HK-2 (cell line): Measurements from ENCODE around the gene ERLEC1.
"Not testable (repeated sequence)": the region's sequence is repeated elsewhere in the genome, so short reads cannot be mapped to it uniquely, and the experiment has no call there.

Experiments
- DNase-seq: peaks from one replicate; pipeline ENCODE4 v3.0.0-alpha.2; 2018; ENCODE audit not compliant: unreplicated experiment

The ERLEC1 gene

DNA sequence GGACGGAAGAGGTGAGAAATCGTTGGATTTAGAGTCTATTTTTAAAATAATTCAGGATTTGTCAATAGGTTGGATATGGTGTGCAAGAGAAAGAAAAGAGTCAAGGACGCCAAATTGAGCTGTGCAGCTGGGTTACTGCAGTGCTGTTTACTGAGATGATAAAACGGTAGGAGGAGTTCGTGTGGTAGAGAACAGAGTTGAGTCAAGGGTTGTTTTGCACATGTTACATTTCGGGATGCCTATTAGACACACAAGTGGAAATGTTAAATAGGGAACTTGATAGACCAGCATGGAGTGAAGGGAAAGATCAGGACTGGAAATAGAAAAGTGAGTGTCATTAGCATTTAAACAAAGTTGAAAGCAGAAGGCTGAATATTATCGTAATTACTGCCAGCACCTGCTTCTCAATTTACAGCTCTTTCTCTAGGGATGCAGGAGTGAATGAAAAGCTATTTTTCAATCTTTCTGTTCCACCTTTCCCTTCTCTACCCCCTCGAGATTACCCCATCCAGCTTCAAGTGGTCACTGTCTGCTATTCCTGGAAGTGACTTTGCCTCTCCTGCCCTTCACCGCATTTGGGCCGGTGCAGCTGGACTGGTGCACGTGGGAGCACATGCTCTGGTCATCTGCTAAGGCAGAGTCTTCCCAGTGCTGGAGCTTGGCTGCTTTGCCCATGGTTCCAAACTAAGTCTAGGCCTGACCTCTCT, 42.6 kb downstream of the ERLEC1 start:
- no peak for DNase-seq

DNA sequence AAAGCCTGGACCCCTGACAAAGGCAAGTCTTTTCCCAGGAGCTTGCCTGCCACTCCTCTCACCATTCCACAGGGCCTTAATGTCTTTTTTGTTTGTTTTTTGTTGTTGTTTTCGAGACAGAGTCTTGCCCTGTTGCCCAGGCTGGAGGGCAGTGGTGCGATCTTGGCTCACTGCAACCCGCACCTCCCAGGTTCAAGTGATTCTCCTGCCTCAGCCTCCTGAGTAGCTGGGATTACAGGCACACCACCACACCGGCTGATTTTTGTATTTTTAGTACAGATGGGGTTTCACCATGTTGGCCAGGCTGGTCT, 43.1 kb downstream of the ERLEC1 start:
- DNase-seq = not testable (repeated sequence)

DNA sequence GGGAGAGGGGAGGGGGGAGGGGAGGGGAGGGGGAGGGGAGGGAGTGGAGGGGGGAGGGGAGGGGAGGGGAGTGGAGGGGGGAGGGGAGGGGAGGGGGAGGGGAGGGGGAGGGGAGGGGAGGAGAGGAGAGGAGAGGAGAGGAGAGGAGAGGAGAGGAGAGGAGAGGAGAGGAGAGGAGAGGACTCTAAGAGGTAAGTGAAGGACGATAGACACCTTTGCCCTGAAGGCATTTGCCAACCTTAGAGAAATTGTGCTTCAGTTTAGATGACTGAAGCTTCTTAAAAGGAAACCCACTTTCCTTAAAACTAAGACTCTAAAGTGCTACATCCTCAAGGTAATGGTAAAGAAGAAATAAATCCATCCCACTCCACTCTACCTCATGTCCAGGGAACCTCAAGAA, 53.7 kb downstream of the ERLEC1 start:
- no peak for DNase-seq

DNA sequence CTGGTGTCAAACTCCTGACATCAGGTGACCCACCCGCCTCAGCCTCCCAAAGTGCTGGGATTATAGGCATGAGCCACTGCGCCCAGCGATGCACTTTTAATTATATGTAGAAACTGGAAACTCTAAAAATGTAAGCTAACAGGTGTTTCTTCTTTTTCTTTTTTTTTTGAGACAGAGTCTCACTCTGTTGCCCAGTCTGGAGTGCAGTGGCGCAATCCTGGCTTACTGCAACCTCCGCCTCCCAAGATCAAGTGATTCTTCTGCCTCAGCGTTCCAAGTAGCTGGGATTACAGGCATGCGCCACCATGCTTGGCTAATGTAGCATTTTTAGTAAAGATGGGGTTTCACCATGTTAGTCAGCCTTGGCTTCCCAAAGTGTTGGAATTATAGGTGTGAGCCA, 54.8 kb downstream of the ERLEC1 start:
- DNase-seq = not testable (repeated sequence)

DNA sequence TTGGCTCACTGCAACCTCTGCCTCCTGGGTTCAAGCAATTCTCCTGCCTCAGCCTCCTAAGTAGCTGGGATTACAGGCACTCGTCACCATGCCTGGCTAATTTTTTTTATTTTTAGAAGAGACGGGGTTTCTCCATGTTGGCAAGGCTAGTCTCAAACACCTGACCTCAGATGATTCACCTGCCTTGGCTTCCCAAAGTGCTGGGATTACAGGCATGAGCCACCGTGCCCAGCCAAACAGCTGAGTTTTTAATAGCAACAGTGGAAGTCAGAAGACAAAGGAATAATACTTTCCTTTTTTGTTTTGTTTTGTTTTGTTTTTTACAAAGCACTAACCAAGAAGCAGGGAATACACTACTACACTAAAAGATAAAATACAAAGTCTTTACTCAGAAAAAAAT, 56.0 kb downstream of the ERLEC1 start:
- DNase-seq = no peak

DNA sequence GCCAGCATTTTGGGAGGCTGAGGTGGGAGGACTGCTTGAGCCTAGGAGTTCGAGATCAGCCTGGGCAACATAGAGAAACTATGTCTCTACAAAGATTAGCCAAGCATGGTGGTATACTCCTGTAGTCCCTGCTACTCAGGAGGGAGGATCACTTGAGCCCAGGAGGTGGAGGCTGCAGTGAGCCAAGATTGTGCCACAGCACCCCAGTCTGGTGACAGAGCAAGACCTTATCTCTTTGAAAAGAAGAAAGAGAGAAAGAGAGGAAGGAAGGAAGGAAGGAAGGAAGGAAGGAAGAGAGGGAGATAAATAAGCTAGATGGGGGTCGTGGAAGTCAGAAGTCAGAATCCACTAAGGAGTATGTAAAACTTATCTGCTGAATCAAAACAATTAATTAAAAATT, 56.8 kb downstream of the ERLEC1 start:
- no peak for DNase-seq

DNA sequence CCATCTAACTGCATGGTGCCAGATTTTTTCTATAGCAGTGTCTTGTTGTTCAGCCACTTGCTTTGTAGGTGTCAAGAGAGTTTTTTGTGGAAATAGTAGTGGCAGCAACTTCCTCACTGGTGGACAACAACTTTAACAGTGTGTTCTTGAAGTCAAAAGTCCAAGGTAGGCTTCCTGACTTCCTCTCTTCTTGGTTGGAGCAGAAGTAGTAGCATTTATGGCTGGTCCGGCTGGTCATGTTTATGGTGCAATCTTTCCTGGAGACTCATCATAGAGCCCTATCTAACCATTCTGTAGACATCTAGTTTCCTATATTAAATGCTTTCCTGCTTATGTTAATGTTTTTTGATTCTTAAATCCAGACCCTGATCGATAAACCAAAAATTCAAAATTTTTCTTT, 61.2 kb downstream of the ERLEC1 start:
- no peak for DNase-seq

DNA sequence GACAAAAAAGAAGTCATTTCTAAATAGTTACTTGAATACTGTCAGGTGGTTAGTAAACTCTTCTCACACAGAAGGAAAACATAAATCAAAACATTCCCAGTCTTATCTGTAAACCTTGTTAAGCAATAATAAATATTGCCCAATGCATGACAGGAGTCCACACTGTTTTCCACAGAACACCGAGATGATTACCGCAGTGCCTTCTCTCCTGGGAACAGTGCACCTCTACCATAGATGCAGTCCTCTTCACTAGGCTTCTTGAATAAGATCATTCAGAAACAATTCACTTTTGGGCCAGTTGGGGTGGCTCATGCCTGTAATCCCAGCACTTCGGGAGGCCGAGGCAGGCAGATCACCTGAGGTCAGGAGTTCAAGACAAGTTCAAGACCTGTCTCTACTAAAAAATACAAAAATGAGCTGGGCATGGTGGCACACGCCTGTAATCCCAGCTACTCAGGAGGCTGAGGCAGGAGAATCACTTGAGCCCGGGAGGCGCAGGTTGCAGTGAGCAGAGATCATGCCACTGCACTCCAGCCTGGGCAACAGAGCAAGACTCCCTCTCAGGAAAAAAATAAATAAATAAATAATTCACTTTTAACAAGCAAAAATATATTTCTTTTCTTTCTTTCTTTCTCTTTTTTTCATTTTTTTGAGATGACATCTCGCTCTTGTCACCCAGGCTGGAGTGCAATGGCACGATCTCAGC, 64.4 kb downstream of the ERLEC1 start:
- DNase-seq = not testable (repeated sequence)

DNA sequence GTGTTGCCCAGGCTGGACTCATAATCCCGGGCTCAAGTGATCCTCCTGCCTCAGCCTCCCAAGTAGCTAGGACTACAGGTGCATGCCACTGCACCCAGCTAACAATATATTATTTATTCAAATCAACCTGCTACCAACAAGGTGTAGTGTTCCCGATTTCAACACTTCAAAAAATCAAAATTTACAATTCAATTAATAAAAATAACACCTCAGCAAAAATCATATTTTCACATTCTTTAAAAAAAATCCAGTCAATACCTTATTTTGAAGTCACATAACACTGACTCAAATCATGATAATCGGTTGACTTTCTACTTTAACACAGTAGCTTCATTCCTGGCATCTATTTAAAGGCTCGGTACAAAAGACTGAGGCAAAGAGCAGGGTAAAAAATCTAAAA, 65.7 kb downstream of the ERLEC1 start:
- DNase-seq = no peak

DNA sequence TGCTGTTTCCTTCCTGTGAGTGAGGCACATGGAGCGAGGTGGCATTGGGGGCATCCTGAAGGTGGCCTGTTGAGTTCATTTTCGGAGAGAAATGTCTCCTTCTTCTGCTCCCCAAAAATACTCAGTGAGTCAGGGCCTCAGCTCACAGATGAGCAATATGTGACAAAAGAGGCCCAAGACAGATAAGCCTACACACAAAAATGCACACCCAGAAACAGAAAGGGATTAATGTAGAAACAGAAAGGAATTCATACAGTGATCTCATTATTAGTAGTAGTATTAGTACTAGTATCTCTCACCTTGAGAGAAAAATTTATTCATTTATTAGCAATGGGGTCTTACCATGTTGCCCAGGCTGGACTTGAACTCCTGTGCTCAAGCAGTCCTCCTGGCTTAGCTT, 67.8 kb downstream of the ERLEC1 start:
- DNase-seq = no peak

DNA sequence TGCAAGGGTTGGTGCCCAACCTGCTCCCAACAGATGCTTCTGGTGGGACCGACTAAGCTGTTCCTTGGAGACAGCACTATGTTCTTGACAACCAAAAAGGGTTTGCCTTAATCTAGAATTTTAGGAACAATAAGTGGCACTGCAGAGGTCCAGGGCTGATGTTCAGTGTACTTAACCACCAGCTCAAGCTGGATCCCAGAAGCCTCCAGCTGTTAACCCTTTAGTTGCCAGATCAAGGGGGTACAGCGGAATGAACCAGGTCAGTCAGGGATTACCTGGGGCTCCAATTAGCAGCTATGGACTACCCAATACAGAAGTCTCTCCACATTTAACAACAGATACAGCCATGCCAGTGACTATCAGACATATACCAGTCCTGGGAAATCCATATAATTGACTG, 69.4 kb downstream of the ERLEC1 start:
- no peak for DNase-seq

DNA sequence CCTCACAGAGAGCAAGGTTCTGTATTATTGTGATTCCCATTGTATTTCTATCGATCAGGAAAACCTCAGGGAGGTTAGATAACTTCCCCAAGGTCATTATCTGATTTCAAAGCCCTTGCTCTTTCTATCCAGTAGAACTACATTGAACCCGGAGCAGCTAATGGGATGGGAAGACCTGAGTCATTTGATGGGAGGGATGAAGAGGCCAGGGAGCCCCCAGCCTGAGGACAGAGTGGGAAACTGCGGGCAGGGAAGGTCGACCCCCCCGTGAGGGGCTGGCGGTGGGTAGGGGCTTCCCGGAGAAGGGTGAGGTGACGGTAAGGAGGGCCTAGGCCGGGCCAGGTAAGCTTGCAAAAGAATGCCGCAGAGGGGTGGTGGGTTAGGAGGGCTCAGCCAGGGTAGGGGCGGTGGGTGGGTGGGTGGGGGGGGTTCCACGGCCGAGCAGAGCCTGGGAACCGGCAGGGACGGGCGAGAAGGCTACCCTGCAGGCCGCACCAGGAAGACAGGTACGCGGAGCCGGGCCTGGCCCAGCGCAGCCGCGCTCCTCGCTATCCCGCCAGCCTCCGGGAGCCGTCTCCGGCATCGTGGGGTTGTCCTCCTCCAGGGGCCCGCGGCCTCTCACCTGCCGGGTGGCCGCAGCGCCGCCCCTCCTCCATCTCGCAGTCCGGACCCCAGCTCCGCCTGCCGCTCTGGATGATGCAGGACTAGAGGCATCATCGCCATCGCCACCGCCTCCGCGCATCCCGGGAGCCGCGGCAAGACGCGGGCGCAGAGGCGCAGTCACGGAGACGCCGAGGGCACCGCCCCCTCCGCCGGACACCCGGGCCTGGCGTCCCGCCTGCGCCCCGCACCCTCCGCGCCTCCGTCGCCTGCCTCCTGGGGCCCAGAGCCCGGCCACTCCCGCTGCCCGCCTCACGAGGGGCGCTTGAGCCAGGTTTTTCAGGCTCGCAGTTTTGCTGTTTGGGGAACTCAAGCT, 72.7 kb downstream of the ERLEC1 start, which contains the start of gene GPR75:
GPR75 (minus strand) TSS at position 762 of the 976 bp plus-strand sequence. CDS start 5,211 bp downstream, outside the sequence.
- DNase-seq = no peak

DNA sequence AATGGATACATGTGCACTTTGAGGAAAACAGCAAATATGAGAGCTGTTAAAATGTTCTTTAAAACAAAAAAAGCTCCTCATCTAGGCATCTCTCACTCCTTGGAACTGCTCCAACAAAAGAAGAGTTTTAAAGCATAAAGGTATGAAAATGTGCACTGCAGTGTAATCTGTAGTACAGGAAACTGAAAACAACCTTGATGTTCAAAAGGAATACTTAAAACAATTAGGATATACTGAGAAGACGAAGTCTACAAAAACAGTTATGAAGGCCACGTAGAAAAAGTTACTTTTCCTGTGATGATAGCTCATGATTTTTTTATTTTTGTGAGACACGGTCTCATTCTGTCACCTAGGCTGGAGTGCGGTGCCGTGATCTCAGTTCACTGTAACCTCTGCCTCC, 75.0 kb downstream of the ERLEC1 start:
- DNase-seq = no peak

DNA sequence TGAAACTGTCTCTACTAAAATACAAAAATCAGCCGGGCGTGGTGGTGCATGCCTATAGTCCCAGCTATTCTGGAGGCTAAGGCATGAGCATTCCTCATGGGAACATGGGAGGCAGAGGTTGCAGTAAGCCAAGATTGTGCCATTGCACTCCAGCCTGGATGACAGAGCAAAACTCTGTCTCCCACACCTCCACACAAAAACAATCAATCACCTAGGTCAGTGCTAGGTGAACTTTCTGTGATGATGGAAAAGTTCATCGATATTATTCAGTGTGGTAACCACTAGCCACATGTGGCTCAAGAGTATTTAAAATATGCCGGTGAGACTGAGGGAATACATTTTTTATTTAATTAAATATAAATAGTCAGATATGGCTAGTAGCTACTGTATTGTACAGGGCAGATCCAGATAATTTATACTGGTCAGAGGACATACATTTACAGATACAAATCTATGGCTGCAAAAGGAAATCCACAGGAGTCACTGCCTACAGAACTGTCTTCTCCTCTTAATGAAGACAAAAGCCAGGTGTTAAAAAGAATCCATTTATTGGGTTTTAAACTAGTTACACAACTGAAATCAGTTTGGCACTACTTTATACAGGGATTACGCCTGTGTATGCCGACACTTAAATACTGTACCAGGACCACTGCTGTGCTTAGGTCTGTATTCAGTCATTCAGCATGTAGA, 76.8 kb downstream of the ERLEC1 start:
- no peak for DNase-seq

DNA sequence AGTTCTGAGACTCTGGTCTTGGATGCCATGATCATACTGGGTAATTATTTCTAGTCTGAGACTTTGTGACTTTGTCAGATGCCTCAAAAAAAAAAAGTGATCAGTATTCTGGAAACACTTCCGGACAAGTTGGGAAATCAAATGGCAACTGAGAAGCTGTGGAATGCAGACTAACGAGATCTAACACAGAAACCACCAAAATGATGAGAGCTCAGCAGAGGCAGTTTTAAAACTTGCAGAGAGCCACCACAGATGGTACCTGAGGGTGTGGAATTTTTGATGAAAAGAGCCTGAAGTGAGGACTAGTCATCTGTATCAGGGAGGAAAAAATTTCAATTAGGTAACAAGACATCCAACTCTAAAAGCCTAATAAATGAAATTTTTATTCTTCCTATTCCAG, 78.4 kb downstream of the ERLEC1 start:
- DNase-seq = no peak

DNA sequence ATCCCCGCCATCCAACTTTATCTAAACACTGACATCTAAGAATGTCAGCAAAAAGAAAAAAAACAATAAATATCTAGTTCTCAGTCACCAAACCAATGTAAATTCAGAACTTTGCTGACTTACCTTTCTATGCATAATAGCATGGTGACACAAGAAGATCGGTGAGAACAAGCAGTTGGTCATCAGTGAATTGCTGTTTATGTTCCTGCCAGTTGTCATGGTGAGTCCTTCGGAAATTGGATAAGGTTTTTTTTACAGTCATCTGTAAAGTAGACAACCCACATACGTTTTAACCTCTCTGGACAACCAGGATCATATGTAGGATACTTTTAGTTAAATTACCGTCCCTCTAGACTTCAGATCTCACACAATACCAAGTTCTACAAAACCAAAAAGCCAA, 79.1 kb downstream of the ERLEC1 start:
- no peak for DNase-seq

DNA sequence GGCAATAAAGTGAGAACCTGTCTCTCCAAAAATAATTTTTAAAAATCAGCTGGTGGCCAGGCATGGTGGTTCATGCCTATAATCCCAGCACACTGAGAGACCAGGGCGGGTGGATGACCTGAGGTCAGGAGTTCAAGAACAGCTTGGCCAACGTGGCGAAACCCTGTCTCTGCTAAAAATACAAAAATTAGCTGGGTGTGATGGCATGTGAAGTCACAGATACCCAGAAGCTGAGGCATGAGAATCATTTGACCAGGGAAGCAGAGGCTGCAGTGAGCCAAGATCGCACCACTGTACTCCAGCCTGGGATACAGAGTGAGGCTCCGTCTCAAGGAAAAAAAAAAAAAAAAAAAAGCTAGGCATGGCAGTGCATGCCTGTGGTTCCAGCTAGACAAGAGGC, 80.3 kb downstream of the ERLEC1 start:
- DNase-seq = no peak

DNA sequence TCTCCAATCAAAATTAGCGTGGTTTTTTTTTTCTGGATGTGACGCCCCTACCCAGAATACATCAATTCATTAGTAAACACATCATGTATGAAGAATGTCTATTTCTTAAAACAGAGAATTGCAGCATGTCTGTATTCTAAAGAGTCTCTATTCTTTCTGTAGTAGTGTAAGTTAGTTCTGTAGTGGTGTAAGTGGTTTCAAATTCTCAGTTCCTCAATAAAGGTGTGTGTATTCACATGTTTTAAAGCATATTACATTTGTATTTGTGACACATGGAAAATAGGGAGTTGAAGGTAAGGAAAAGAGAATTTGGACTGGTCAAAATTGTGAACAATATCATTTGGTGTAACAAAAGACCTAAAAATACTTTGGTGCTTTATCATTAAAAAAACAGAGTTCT, 80.9 kb downstream of the ERLEC1 start:
- no peak for DNase-seq
